ENCODE data around the gene KIAA1671.

The KIAA1671 gene

DNA sequence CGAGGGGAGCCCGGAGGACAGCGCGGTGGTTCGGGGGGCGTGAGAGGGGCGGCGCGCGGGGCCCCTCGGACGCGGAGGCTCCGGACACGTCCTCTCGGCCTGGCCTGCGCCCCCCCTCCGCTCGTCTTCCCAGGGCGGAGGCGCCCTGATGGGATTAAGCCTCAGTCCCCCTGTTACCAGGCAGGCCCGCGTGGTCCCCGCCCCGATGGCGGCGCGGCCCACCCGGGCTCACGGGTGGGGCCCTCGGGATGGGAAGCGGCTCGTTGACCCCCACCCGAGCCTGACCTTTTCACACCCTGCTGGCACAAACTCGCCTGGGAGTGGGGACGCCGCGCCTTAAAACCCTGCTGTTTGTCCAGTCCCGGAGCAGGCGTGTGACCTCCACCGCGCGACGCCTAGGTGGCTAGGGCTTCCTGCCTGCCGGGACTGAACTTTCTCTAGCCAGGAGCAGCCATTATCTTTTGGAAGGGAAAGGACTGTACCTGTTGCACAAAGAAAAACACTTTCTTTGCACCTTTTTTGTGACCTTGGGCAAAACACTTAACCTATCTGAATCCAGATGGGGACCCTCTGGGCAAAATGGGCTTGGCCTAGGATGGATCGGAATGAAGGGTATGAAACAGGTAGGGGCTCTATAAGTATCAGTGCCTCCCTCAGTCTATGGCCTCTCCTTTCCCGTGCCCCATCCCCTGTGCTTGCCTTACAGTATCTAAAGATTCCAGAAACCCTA is 1.0 kb downstream of the KIAA1671 start:
- no peak for DNase-seq

- no peak for DNase-seq
Measured at GRCh38 chr22:24954114-24954463, 1.6 kb downstream of the KIAA1671 start.

DNA sequence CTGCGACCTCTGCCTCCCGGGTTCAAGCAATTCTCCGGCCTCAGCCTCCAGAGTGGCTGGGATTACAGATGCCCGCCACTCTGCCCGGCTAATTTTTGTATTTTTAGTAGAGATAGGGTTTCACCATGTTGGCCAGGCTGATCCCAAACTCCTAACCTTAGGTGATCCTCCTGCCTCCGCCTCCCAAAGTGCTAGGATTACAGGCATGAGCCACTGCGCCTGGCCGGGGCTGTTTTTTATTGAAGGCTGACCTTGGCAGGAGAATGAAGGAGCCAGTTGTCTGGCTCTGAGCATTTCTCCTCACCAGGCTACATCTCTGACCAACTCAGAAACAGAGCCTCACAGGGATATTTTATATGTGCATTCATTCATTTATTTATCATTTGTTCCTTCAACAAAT is 2.3 kb downstream of the KIAA1671 start:
- DNase-seq, result no peak

DNA sequence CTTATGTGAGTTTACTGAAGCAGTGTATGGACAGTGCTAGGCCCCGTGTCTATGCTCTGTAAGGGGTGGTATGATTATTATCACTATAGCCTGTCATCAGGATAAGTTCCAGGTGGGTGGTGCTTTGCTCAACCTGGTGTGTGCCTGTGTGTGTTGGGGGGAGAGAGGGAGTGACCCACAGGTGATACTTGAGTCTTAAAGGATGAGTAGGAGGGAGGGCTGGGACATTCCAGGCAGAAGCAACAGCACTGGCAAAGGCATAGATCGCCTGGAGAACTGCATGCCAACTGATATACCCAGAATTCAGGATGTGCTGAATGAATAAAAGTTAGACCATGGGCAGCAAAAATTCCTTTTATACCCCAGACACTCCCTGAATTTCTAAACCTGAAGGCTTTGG is 4.5 kb downstream of the KIAA1671 start:
- DNase-seq, result no peak

- DNase-seq, result no peak
Measured at GRCh38 chr22:24961217-24961844, 8.8 kb downstream of the KIAA1671 start.

- no peak for DNase-seq
Measured at GRCh38 chr22:24962094-24962493, 9.6 kb downstream of the KIAA1671 start.

- no peak for DNase-seq
Measured at GRCh38 chr22:24962835-24963234, 10.3 kb downstream of the KIAA1671 start.

DNA sequence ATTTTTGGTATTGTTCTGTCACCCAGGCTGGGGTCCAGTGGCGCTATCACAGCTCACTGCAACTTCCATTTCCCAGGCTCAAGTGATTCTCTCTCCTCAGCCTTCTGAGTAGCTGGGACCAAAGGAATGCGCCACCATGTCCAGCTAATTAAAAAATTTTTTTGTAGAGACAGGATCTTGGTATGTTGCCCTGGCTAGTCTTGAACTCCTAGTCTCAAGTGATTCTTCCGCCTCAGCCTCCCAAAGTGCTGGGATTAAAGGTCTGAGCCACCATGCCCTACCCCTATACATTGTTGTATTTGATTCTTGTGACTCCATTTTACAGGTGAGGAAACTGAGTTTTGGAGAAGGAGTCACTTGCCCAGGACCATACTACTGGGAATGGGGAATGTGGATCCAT is 11.9 kb downstream of the KIAA1671 start:
- no peak for DNase-seq

DNA sequence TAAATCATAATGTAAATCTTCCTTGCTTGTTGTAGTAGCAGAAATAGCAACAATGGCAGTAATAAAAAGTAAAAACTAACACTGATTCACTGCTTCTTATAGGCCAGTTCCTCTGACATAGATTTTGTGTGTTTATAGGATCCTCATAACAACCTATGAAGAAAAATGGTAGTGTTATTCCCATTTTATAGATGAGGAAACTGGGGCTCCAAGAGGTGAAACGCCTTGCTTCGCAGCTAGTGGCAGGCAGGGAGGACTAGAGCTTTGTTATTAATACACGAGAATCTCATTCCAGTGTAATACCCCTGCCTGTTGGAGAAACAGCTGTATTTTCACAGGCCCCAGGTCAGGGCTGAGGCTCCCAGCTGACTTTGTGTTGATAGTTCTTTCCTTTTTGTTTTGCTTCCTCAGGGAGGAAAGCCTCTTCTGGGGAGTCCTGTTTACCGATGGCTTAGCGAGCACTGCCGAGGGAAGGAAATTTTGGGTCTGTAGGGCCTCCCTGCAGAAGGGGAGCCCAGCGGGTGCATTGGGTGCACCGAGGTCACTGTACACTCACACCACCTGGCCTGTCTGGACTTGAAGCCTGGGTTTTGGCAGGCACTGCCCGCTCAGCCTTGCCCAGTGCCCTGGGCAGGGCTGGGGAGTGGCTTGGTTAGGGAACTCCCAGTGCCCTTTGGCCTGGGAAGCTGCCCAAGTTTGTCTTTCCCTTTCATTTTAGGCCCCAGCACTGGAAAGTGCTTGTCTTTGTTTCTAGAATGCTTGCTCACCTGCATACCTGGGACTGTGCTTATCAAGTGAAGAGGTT is 13.5 kb downstream of the KIAA1671 start:
- DNase-seq, result no peak

DNA sequence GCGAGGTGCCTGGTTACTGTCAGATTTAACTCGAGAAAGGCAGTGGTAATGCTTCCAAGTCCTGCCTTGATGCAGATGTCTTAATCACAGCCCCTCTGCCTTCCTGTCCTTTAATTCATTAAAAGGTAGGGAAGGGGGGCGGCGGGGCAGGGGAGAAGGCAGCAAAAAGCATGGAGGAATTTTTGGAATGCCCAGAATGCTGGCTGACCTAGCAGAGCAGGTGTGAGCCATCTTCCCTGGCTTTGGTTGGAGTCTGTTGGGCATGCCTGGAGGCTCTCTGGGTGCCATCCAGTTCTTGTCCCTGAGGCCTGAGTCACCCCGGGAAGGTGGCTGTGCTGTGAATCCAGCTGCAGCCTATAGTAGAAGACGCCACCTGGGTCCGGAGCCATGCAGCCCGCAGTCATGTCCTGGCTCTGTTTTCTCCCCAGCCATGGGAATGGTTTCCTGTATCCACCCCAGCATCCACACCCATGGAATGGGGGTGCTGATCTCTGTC is 15.6 kb downstream of the KIAA1671 start:
- DNase-seq, result no peak

DNA sequence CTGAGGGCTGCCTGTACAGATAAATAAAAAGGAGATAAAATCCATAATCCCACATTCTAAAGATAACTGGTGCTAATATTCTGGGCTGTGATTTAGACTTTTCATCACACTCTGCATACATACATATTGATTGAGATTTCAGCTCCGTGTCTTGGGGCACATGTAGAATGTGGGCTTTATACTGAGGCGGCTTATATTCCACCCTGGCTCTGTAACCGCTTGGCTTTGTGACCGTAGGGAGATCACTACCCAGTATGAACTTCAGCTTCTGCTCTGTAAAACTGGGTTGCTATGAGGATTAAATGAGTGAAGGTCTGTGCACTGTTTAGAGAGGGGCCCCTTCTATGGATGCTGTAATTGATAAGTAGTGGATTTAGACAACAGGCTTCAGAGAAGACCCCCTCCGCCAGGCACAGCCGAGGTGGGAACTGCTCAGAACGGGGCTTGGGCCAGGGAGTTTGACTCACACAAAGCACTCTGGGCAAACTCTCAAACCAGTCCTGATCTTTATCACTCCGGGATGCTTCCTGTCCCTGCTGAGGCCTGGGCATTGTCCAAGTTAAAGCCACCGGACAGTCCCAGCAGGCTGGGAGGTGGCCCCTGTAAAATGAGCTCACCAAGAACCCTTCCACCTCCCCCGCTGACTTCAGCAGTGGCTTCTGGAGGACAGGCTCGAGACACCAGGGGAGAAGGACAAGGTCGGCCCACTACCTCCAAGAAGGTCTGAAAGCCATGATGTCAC is 17.2 kb downstream of the KIAA1671 start:
- no peak for DNase-seq

DNA sequence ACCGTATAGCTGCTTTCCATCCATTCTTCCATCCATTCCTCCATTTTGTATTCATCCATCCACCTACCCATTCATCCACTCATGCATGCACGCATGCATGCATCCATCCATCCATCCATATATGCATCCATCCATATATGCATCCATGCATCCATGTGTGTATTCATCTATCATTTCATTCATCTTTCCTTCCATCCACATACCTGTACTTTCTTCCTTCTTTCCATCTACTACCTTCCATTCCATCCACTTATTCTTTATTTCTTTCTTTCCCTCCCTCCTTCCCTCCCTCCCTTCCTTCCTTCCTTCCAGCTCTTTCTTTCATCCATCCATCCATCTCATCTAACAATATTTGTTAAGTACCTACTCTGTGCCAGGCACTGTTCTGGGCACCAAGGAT is 19.9 kb downstream of the KIAA1671 start:
- DNase-seq, result no peak

DNA sequence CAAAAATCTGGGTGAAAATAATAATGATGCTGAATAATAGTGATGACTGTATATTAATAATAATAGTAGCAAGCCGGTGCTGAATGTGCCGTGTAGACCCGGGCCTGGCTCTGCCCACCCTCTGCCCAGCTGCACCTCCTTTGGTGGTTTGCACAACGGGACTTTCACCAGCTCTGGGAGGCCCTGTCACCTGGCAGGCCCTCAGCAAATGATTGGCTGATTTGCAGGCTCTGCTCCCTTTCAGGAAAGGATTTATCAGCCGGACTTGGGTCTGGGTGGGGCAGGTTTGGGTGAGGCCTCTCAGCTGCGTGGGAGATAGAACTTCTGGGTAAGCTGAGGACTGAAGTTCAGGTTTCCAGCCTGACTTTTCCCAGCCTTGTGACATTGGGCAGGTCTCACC is 21.4 kb downstream of the KIAA1671 start:
- no peak for DNase-seq

DNA sequence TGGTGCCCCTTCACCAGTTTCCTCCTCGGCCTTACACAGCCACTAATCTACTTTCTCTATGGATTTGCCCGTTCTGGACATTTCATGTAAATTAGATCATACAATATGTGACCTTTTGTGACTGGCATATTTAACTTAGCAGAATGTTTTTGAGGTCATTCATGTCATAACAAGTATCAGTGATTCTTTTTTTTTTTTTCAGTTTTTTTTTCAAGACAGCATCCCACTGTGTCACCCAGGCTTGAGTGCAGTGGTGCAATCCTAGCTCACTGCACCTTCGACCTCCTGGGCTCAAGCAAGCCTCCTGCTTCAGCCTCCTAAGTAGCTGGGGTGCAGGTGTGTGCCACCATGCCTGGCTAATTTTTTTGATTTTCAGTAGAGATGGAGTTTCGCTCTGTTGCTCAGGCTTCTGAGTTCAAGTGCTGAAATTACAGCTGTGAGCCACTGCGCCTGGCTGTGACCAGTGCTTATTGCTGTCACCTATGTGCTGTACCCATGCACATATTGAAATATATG is 22.7 kb downstream of the KIAA1671 start:
- DNase-seq, result no peak

- no peak for DNase-seq
Measured at GRCh38 chr22:24975813-24976341, 23.4 kb downstream of the KIAA1671 start.

- DNase-seq, result no peak
Measured at GRCh38 chr22:24976442-24977218, 24.1 kb downstream of the KIAA1671 start.

- no peak for DNase-seq
Measured at GRCh38 chr22:24977370-24978221, 25.1 kb downstream of the KIAA1671 start.

DNA sequence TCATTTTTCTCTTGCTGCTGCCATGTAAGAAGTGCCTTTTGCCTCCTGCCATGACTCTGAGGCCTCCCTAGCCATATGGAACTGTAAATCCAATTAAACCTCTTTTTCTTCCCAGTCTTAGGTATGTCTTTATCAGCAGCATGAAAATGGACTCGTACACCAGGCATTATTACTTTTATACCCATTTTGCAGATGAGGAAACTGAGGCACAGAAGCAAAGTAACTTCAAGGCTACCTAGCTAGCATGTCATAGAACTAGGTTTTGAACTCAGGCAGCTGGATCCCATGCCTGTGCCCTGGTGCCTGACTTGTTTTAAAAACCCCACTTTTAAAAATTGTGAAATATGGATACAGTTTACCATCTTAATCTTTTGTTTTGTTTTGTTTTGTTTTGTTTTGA is 25.8 kb downstream of the KIAA1671 start:
- no peak for DNase-seq

- DNase-seq, result no peak
Measured at GRCh38 chr22:24981066-24981465, 28.6 kb downstream of the KIAA1671 start.

- no peak for DNase-seq
Measured at GRCh38 chr22:24981656-24982055, 29.1 kb downstream of the KIAA1671 start.

All from CD4-positive, alpha-beta T cell treated with Interferon alpha-2 for 1 hour (primary cell).